HepG2 (cell line): ENCODE results near the gene DNAJC11. TPM values are rescaled to one million over a fixed set of nuclear protein-coding genes. Genes with fewer than 3 reads are reported as not detected.
A peak's percentile ranks its signal among the peaks of the same experiment; 100 is the strongest.

Experiments used
- AGO2 ChIP-seq: fragments of 200-400 bp; formaldehyde crosslinking; optimal IDR thresholded peaks from 2 replicates; pipeline ENCODE3; 2017; ENCODE audit warnings: mild to moderate bottlenecking, low read depth, low read length, moderate library complexity
- ARNT2 ChIP-seq: sonication (generic); formaldehyde crosslinking; IDR thresholded peaks from 2 replicates; pipeline ENCODE4 v1.8.0; 2022; ENCODE audit warnings: mild to moderate bottlenecking, low read depth, missing genetic modification reagents, moderate library complexity
- ATAD3A ChIP-seq: sonication (generic); formaldehyde crosslinking; IDR thresholded peaks from 2 replicates; pipeline ENCODE4 v1.4.0; 2020; ENCODE audit warnings: missing genetic modification reagents
- DMAP1 ChIP-seq: IDR thresholded peaks from 2 replicates; pipeline ENCODE4 v1.6.1; 2016
- FOXA3 ChIP-seq: IDR thresholded peaks from 2 replicates; pipeline ENCODE4 v1.6.1; 2016; ENCODE audit warnings: missing genetic modification reagents, missing compliant biosample characterization
- FOXP1 ChIP-seq, 2 experiments: fragments of 450-650 bp in 1 of 2; IDR thresholded peaks; 2 replicates each; pipeline ENCODE4 v1.6.1; 2017 to 2018; ENCODE audit warnings: antibody characterized with exemption in 1 of 2
- HCFC1 ChIP-seq: fragments of 150-350 bp; IDR thresholded peaks from 2 replicates; pipeline ENCODE4 v1.6.1; 2014; ENCODE audit warnings: low read depth, low read length
- HMGA1 ChIP-seq: sonication (generic); formaldehyde crosslinking; conservative IDR thresholded peaks from 2 replicates; pipeline ENCODE4 v1.4.0; 2020; ENCODE audit warnings: missing genetic modification reagents
- JUND ChIP-seq: sonication (generic); formaldehyde crosslinking; IDR thresholded peaks from 2 replicates; pipeline ENCODE4 v1.8.0; 2022; ENCODE audit warnings: mild to moderate bottlenecking, missing genetic modification reagents
- PAF1 ChIP-seq: IDR thresholded peaks from 2 replicates; pipeline ENCODE4 v1.6.1; 2016; ENCODE audit warnings: missing genetic modification reagents, missing compliant biosample characterization
- SAFB2 ChIP-seq: sonication (generic); formaldehyde crosslinking; IDR thresholded peaks from 2 replicates; pipeline ENCODE4 v1.5.1; 2020; ENCODE audit warnings: missing genetic modification reagents, low read depth, mild to moderate bottlenecking, borderline replicate concordance
- SNRNP70 ChIP-seq: fragments of 200-400 bp; formaldehyde crosslinking; IDR thresholded peaks from 2 replicates; pipeline ENCODE4 v1.6.1; 2017; ENCODE audit warnings: mild to moderate bottlenecking, low read depth, low read length, moderate library complexity
- ZC3H4 ChIP-seq: sonication (generic); formaldehyde crosslinking; IDR thresholded peaks from 2 replicates; pipeline ENCODE4 v1.4.0; 2020; ENCODE audit warnings: missing genetic modification reagents, borderline replicate concordance
- ZHX1 ChIP-seq: sonication (generic); formaldehyde crosslinking; IDR thresholded peaks from 2 replicates; pipeline ENCODE4 v1.8.1; 2022; ENCODE audit warnings: low read depth, mild to moderate bottlenecking, missing genetic modification reagents
- ZMYM2 ChIP-seq: sonication (generic); formaldehyde crosslinking; IDR thresholded peaks from 2 replicates; pipeline ENCODE4 v1.8.0; 2022; ENCODE audit warnings: mild to moderate bottlenecking, missing genetic modification reagents
- ZNF124 ChIP-seq: sonication (generic); formaldehyde crosslinking; IDR thresholded peaks from 2 replicates; pipeline ENCODE4 v1.4.0; 2020; ENCODE audit warnings: missing genetic modification reagents
- ZNF230 ChIP-seq: sonication (generic); formaldehyde crosslinking; IDR thresholded peaks from 2 replicates; pipeline ENCODE4 v1.4.0; 2020; ENCODE audit warnings: mild to moderate bottlenecking, missing genetic modification reagents
- ZNF451 ChIP-seq: sonication (generic); formaldehyde crosslinking; IDR thresholded peaks from 2 replicates; pipeline ENCODE4 v1.5.0; 2020; ENCODE audit warnings: mild to moderate bottlenecking, missing genetic modification reagents
- ZNF501 ChIP-seq: sonication (generic); formaldehyde crosslinking; IDR thresholded peaks from 2 replicates; pipeline ENCODE4 v1.5.1; 2020; ENCODE audit warnings: mild to moderate bottlenecking, moderate library complexity, missing genetic modification reagents
- ZNF549 ChIP-seq: sonication (generic); formaldehyde crosslinking; IDR thresholded peaks from 2 replicates; pipeline ENCODE4 v1.5.0; 2020; ENCODE audit warnings: missing genetic modification reagents
- ZNF7 ChIP-seq: IDR thresholded peaks from 2 replicates; pipeline ENCODE4 v1.6.1; 2016; ENCODE audit warnings: missing biosample characterization, missing genetic modification reagents
- ZNF780A ChIP-seq: sonication (generic); formaldehyde crosslinking; IDR thresholded peaks from 2 replicates; pipeline ENCODE4 v1.8.0; 2022; ENCODE audit warnings: mild to moderate bottlenecking, missing genetic modification reagents, moderate library complexity
- polyA plus RNA-seq, 8 experiments: library from polyadenylated mRNA; depleted of rRNA in 3 of 8; stranded (reverse) in 7 of 8; unstranded in 1 of 8; fragments of >200 nt; fragmentation: Illumina TruSeq in 4 of 8; extraction: Trizol in 4 of 8; gene quantifications; 2 replicates each; pipeline versions ENCODE4 v1.2.1 to v1.2.3, GENCODE V29; 2011 to 2016; ENCODE audit warnings: low read depth in 4 of 8, missing spikeins in 1 of 8, mixed read lengths in 1 of 8; ENCODE audit not compliant: insufficient read depth in 1 of 8
- total RNA-seq, 5 experiments: library from RNA; depleted of rRNA; stranded (reverse); fragments of >200 nt; fragmentation: Illumina TruSeq; extraction: Trizol; gene quantifications; 2 replicates each; pipeline ENCODE4 v1.2.3, GENCODE V29; 2016; ENCODE audit warnings: low read depth in 1 of 5
- TF ChIP-seq, protein P1 (sequence below): sonication (generic); formaldehyde crosslinking; IDR thresholded peaks from 2 replicates; pipeline ENCODE4 v1.9.0; 2021; ENCODE audit warnings: missing genetic modification reagents, borderline replicate concordance
- TF ChIP-seq, protein P2 (sequence below): sonication (generic); formaldehyde crosslinking; IDR thresholded peaks from 2 replicates; pipeline ENCODE4 v1.4.0; 2020; ENCODE audit warnings: missing genetic modification reagents, mild to moderate bottlenecking, borderline replicate concordance
- TF ChIP-seq, protein P3 (sequence below): sonication (generic); formaldehyde crosslinking; IDR thresholded peaks from 2 replicates; pipeline ENCODE4 v1.4.0; 2020; ENCODE audit warnings: mild to moderate bottlenecking, low read depth, missing genetic modification reagents

The DNAJC11 gene
- total and polyA plus RNA-seq, 2 of the 13 experiments (the other 11 are each of a cell fraction or from before 2014, with no cell fraction given): 25.1 to 47.6 TPM

DNA sequence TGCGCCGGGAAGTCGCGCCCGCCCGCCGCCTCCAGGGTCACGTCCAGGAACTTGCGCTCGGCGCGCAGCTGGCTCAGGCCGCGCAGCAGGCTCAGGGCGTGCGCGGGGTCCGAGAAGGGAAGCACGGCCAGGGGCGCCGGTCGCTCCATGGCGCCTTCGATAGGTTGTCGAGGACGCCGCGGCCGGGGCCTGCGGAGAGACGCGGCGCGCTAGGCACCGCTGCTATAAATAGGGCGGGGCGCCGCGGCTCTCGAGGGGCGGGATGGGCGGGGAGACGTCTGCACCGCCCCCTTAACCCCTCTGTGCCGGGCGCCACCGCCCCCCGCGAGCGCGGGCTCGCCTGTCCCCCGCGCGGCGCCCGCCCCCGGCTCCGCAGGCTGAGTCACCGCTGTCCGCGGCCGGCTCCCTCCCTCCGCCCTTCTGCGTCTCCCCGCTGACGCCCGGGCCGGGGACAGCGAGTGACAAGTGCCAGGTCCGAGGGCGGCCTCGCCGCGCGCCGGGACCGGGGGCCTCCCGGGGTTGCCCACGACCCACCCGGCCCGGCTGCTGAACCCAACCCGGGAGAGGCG is 98.9 kb downstream of the DNAJC11 start, which contains the start of gene KLHL21 (continued):
- 0 out of 2 replicates have a peak, but pooled peaks have one; percentile 81 for TF ChIP-seq SAFB2
- TF ChIP-seq ZC3H4 (CRISPR knock-in tag): no peak
- TF ChIP-seq ZNF124 (CRISPR knock-in tag): no peak
- TF ChIP-seq, protein P1, sequence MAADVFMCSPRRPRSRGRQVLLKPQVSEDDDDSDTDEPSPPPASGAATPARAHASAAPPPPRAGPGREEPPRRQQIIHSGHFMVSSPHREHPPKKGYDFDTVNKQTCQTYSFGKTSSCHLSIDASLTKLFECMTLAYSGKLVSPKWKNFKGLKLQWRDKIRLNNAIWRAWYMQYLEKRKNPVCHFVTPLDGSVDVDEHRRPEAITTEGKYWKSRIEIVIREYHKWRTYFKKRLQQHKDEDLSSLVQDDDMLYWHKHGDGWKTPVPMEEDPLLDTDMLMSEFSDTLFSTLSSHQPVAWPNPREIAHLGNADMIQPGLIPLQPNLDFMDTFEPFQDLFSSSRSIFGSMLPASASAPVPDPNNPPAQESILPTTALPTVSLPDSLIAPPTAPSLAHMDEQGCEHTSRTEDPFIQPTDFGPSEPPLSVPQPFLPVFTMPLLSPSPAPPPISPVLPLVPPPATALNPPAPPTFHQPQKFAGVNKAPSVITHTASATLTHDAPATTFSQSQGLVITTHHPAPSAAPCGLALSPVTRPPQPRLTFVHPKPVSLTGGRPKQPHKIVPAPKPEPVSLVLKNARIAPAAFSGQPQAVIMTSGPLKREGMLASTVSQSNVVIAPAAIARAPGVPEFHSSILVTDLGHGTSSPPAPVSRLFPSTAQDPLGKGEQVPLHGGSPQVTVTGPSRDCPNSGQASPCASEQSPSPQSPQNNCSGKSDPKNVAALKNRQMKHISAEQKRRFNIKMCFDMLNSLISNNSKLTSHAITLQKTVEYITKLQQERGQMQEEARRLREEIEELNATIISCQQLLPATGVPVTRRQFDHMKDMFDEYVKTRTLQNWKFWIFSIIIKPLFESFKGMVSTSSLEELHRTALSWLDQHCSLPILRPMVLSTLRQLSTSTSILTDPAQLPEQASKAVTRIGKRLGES (CRISPR knock-in tag): no peak
- TF ChIP-seq ZNF451: no peak
- TF ChIP-seq ZNF230 (CRISPR knock-in tag): no peak
- TF ChIP-seq ARNT2 (CRISPR knock-in tag): no peak; the same call in 1 of the 2 replicates
- no peak for TF ChIP-seq ZNF7 (CRISPR knock-in tag)
- TF ChIP-seq JUND (CRISPR knock-in tag): no peak; the same call in 1 of the 2 replicates
- TF ChIP-seq ZMYM2 (CRISPR knock-in tag): no peak
- TF ChIP-seq ZHX1 (CRISPR knock-in tag): no peak
- TF ChIP-seq DMAP1 (CRISPR knock-in tag): 0 out of 2 replicates have a peak, but pooled peaks have one; percentile 53
- TF ChIP-seq FOXP1 (IDR thresholded peaks at IDR 0.05): no peak
- TF ChIP-seq FOXP1 (CRISPR knock-in tag; IDR thresholded peaks at IDR 0.05): no peak
- TF ChIP-seq ZNF549 (CRISPR knock-in tag): no peak
- no peak for TF ChIP-seq ATAD3A
- TF ChIP-seq HMGA1: no peak
- TF ChIP-seq, protein P2, sequence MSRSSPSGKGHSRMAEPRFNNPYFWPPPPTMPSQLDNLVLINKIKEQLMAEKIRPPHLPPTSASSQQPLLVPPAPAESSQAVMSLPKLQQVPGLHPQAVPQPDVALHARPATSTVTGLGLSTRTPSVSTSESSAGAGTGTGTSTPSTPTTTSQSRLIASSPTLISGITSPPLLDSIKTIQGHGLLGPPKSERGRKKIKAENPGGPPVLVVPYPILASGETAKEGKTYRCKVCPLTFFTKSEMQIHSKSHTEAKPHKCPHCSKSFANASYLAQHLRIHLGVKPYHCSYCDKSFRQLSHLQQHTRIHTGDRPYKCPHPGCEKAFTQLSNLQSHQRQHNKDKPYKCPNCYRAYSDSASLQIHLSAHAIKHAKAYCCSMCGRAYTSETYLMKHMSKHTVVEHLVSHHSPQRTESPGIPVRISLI (CRISPR knock-in tag): no peak
- TF ChIP-seq ZNF501 (CRISPR knock-in tag): no peak
- TF ChIP-seq ZNF780A (CRISPR knock-in tag): no peak
- peak; percentile 61 for TF ChIP-seq AGO2
- TF ChIP-seq FOXA3 (CRISPR knock-in tag): no peak
- TF ChIP-seq, protein P3, sequence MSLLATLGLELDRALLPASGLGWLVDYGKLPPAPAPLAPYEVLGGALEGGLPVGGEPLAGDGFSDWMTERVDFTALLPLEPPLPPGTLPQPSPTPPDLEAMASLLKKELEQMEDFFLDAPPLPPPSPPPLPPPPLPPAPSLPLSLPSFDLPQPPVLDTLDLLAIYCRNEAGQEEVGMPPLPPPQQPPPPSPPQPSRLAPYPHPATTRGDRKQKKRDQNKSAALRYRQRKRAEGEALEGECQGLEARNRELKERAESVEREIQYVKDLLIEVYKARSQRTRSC (CRISPR knock-in tag): no peak
- TF ChIP-seq PAF1: no peak
- TF ChIP-seq SNRNP70: no peak
- TF ChIP-seq HCFC1: no peak
